Neural cell (in vitro differentiated cells): ENCODE data around the gene LTBP1. TPM values are rescaled to one million over a fixed set of nuclear protein-coding genes. Genes with fewer than 3 reads are reported as not detected.

Experiments
- H2AFZ ChIP-seq: fragments of 200-600, 300-800 bp; sonication (generic), shearing (Covaris generic); 2 replicates; pipeline ENCODE4 v1.6.0; 2014; ENCODE audit warnings: low read depth, mild to moderate bottlenecking, antibody characterized with exemption, low read length, moderate library complexity
- H3F3A ChIP-seq: fragments of 200-600 bp; shearing (Covaris generic); 2 replicates; pipeline ENCODE4 v1.6.1; 2016; ENCODE audit warnings: mild to moderate bottlenecking, moderate library complexity, mixed read lengths, antibody characterized with exemption, low read length; ENCODE audit not compliant: insufficient read depth, poor library complexity, severe bottlenecking
- H3K27ac ChIP-seq: fragments of 200-600, 300-800 bp; sonication (generic), shearing (Covaris generic); 2 replicates; pipeline ENCODE4 v1.5.1; 2014; ENCODE audit warnings: mild to moderate bottlenecking, low read length, moderate library complexity
- H3K27me3 ChIP-seq: fragments of 300-800, 200-600 bp; sonication (generic), shearing (Covaris generic); 2 replicates; pipeline ENCODE4 v1.6.0; 2014; ENCODE audit warnings: mild to moderate bottlenecking, low read depth, low read length, moderate library complexity; ENCODE audit not compliant: insufficient read depth
- H3K36me3 ChIP-seq: fragments of 300-800, 200-600 bp; sonication (generic), shearing (Covaris generic); 2 replicates; pipeline ENCODE4 v1.5.1; 2014; ENCODE audit warnings: mild to moderate bottlenecking, antibody characterized with exemption, low read length, moderate library complexity; ENCODE audit not compliant: insufficient read depth
- H3K4me2 ChIP-seq: fragments of 300-800, 200-600 bp; sonication (generic), shearing (Covaris generic); 2 replicates; pipeline ENCODE4 v1.6.0; 2014; ENCODE audit warnings: mild to moderate bottlenecking, low read length
- H3K4me3 ChIP-seq: fragments of 300-800, 200-600 bp; sonication (generic), shearing (Covaris generic); 2 replicates; pipeline ENCODE4 v1.5.1; 2014; ENCODE audit warnings: mild to moderate bottlenecking, low read length, moderate library complexity
- H3K79me2 ChIP-seq: fragments of 200-600 bp; shearing (Covaris generic); replicated peaks from 2 replicates; pipeline ENCODE4 v1.6.0; 2014; ENCODE audit warnings: mild to moderate bottlenecking, low read length, moderate library complexity; ENCODE audit not compliant: insufficient read depth
- H3K9ac ChIP-seq: fragments of 300-800, 200-600 bp; sonication (generic), shearing (Covaris generic); 2 replicates; pipeline ENCODE4 v1.6.1; 2016; ENCODE audit warnings: mild to moderate bottlenecking, low read length, mixed read lengths
- H3K9me2 ChIP-seq: fragments of 200-600 bp; shearing (Covaris generic); 2 replicates; pipeline ENCODE4 v1.6.1; 2016; ENCODE audit warnings: mild to moderate bottlenecking, low read length, mixed read lengths; ENCODE audit not compliant: insufficient read depth
- H3K9me3 ChIP-seq: fragments of 200-600, 300-800 bp; sonication (generic), shearing (Covaris generic); 2 replicates; pipeline ENCODE4 v1.6.1; 2016; ENCODE audit warnings: mild to moderate bottlenecking, mixed run types, low read length, moderate library complexity, mixed read lengths
- H4K20me1 ChIP-seq: fragments of 200-600 bp; shearing (Covaris generic); 2 replicates; pipeline ENCODE4 v1.6.1; 2016; ENCODE audit warnings: mild to moderate bottlenecking, mixed run types; ENCODE audit not compliant: insufficient read depth
- EP300 ChIP-seq: fragments of 450-650 bp; conservative IDR thresholded peaks from 2 replicates; pipeline ENCODE4 v1.6.1; 2014; ENCODE audit warnings: antibody characterized with exemption, mild to moderate bottlenecking, moderate library complexity; ENCODE audit not compliant: poor library complexity, severe bottlenecking
- EZH2 ChIP-seq: fragments of 200-600, 300-800 bp; shearing (Covaris generic), sonication (generic); IDR thresholded peaks from 2 replicates; pipeline ENCODE4 v1.6.1; 2014; ENCODE audit warnings: antibody characterized with exemption, low read length, borderline replicate concordance, mild to moderate bottlenecking; ENCODE audit not compliant: insufficient read depth, poor library complexity, severe bottlenecking
- MXI1 ChIP-seq: fragments of 450-650 bp; conservative IDR thresholded peaks from 2 replicates; pipeline ENCODE4 v1.6.1; 2014; ENCODE audit warnings: antibody characterized with exemption, mild to moderate bottlenecking; ENCODE audit not compliant: poor library complexity, severe bottlenecking
- POLR2AphosphoS5 ChIP-seq: IDR thresholded peaks from 2 replicates; pipeline ENCODE4 v1.6.1; 2012
- RAD21 ChIP-seq: fragments of 450-650 bp; conservative IDR thresholded peaks from 2 replicates; pipeline ENCODE4 v1.6.1; 2014; ENCODE audit warnings: antibody characterized with exemption, mild to moderate bottlenecking, moderate library complexity
- REST ChIP-seq: IDR thresholded peaks from 2 replicates; pipeline ENCODE4 v1.6.1; 2012; ENCODE audit warnings: borderline replicate concordance
- SMC3 ChIP-seq: fragments of 450-650 bp; conservative IDR thresholded peaks from 2 replicates; pipeline ENCODE4 v1.6.1; 2014; ENCODE audit warnings: antibody characterized with exemption, mild to moderate bottlenecking, moderate library complexity; ENCODE audit not compliant: poor library complexity
- TAF1 ChIP-seq: IDR thresholded peaks from 2 replicates; pipeline ENCODE4 v1.6.1; 2012; ENCODE audit warnings: low read depth
- polyA plus RNA-seq: library from polyadenylated mRNA; depleted of rRNA; stranded (reverse); fragments of >200 nt; gene quantifications from 2 replicates; pipeline ENCODE4 v1.2.3, GENCODE V29; 2014
- TF ChIP-seq, protein P1 (sequence below): fragments of 450-650 bp; IDR thresholded peaks from 2 replicates; pipeline ENCODE4 v1.5.1; 2014; ENCODE audit warnings: antibody characterized with exemption, mild to moderate bottlenecking, moderate library complexity; ENCODE audit not compliant: poor library complexity, severe bottlenecking

Gene LTBP1
- polyA plus RNA-seq, 1 donor from 2014 or later, result 1.8 TPM

- Histone ChIP-seq H3K4me3 (no peak overlapping the region), H3K4me2 (no peak overlapping the region)
- TF ChIP-seq RAD21 (no peak), EZH2 (no peak), MXI1 (no peak), EP300 (no peak), POLR2AphosphoS5 (no peak), SMC3 (no peak), REST (no peak), TAF1 (no peak)
- TF ChIP-seq, protein P1, sequence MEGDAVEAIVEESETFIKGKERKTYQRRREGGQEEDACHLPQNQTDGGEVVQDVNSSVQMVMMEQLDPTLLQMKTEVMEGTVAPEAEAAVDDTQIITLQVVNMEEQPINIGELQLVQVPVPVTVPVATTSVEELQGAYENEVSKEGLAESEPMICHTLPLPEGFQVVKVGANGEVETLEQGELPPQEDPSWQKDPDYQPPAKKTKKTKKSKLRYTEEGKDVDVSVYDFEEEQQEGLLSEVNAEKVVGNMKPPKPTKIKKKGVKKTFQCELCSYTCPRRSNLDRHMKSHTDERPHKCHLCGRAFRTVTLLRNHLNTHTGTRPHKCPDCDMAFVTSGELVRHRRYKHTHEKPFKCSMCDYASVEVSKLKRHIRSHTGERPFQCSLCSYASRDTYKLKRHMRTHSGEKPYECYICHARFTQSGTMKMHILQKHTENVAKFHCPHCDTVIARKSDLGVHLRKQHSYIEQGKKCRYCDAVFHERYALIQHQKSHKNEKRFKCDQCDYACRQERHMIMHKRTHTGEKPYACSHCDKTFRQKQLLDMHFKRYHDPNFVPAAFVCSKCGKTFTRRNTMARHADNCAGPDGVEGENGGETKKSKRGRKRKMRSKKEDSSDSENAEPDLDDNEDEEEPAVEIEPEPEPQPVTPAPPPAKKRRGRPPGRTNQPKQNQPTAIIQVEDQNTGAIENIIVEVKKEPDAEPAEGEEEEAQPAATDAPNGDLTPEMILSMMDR, result no peak
These were observed 293.4 kb downstream of the LTBP1 start for GRCh38 chr2:33240178-33240577.

GRCh38 chr2:33241072-33241471, 294.3 kb downstream of the LTBP1 start:
- Histone ChIP-seq H3K9me3 (no peaks in the 10 kb centered on the region), H3K36me3 (no peaks in the 10 kb centered on the region), H3K9ac (no peak overlapping the region), H3K4me3 (no peak overlapping the region), H3F3A (no peaks in the 10 kb centered on the region), H3K27me3 (no peaks in the 10 kb centered on the region), H3K79me2 (no peaks in the 10 kb centered on the region), H3K9me2 (no peaks in the 10 kb centered on the region), H3K27ac (no peak overlapping the region), H3K4me2 (no peak overlapping the region), H2AFZ (no peak overlapping the region), H4K20me1 (no peaks in the 10 kb centered on the region)
- TF ChIP-seq RAD21 (no peak), MXI1 (no peak), TAF1 (no peak), SMC3 (no peak), EZH2 (no peak), REST (no peak), EP300 (no peak), POLR2AphosphoS5 (no peak)
- TF ChIP-seq, protein P1, result no peak

More at GRCh38 chr2:33240178-33240577, 293.4 kb downstream of the LTBP1 start:
- Histone ChIP-seq H3K36me3 (no peaks in the 10 kb centered on the region), H3K27ac (no peak overlapping the region), H3K9ac (no peak overlapping the region), H3K9me2 (no peaks in the 10 kb centered on the region), H3K79me2 (no peaks in the 10 kb centered on the region), H4K20me1 (no peaks in the 10 kb centered on the region), H3F3A (no peaks in the 10 kb centered on the region), H3K9me3 (no peaks in the 10 kb centered on the region), H3K27me3 (no peaks in the 10 kb centered on the region), H2AFZ (no peak overlapping the region)
